HepG2 (cell line): ENCODE measurements around the gene KHK. TPM values are rescaled to one million over a fixed set of nuclear protein-coding genes. Genes with fewer than 3 reads are reported as not detected.
A peak's percentile ranks its signal among the peaks of the same experiment; 100 is the strongest.

Experiments
- ARID2 ChIP-seq: sonication (generic); formaldehyde crosslinking; IDR thresholded peaks from 2 replicates; pipeline ENCODE4 v1.8.1; 2022; ENCODE audit warnings: mild to moderate bottlenecking, missing genetic modification reagents, borderline replicate concordance
- BATF2 ChIP-seq: sonication (generic); formaldehyde crosslinking; IDR thresholded peaks from 2 replicates; pipeline ENCODE4 v1.8.0; 2022; ENCODE audit warnings: mild to moderate bottlenecking, missing genetic modification reagents, moderate library complexity
- BCLAF1 ChIP-seq: fragments of 450-650 bp; IDR thresholded peaks from 2 replicates; pipeline ENCODE4 v1.6.1; 2017; ENCODE audit warnings: mild to moderate bottlenecking
- CBX5 ChIP-seq: sonication (generic); formaldehyde crosslinking; IDR thresholded peaks from 2 replicates; pipeline ENCODE4 v1.4.0; 2020; ENCODE audit warnings: missing genetic modification reagents, borderline replicate concordance
- CCAR2 ChIP-seq: fragments of 200-400 bp; formaldehyde crosslinking; optimal IDR thresholded peaks from 2 replicates; pipeline ENCODE3; 2018; ENCODE audit warnings: low read depth, mild to moderate bottlenecking, low read length, moderate library complexity
- IRF1 ChIP-seq: sonication (generic); formaldehyde crosslinking; IDR thresholded peaks from 2 replicates; pipeline ENCODE4 v1.4.0; 2020; ENCODE audit warnings: low read depth, mild to moderate bottlenecking, missing genetic modification reagents
- KDM1A ChIP-seq: IDR thresholded peaks from 2 replicates; pipeline ENCODE4 v1.6.1; 2016; ENCODE audit warnings: missing compliant biosample characterization
- MTF1 ChIP-seq: sonication (generic); formaldehyde crosslinking; IDR thresholded peaks from 2 replicates; pipeline ENCODE4 v1.5.0; 2020; ENCODE audit warnings: missing genetic modification reagents
- NPAS2 ChIP-seq: sonication (generic); formaldehyde crosslinking; IDR thresholded peaks from 2 replicates; pipeline ENCODE4 v1.8.0; 2022; ENCODE audit warnings: mild to moderate bottlenecking, missing genetic modification reagents, borderline replicate concordance
- PAX8 ChIP-seq: sonication (generic); formaldehyde crosslinking; IDR thresholded peaks from 2 replicates; pipeline ENCODE4 v1.8.0; 2022; ENCODE audit warnings: mild to moderate bottlenecking, missing genetic modification reagents, borderline replicate concordance
- PHB2 ChIP-seq: fragments of 450-650 bp; IDR thresholded peaks from 2 replicates; pipeline ENCODE4 v1.6.1; 2018; ENCODE audit not compliant: partially characterized antibody
- RELA ChIP-seq: sonication (generic); formaldehyde crosslinking; IDR thresholded peaks from 2 replicates; pipeline ENCODE4 v1.4.0; 2020; ENCODE audit warnings: missing genetic modification reagents
- RFX1 ChIP-seq: fragments of 450-650 bp; IDR thresholded peaks from 2 replicates; pipeline ENCODE4 v1.6.1; 2017
- SNAPC2 ChIP-seq: sonication (generic); formaldehyde crosslinking; IDR thresholded peaks from 2 replicates; pipeline ENCODE4 v1.8.1; 2022; ENCODE audit warnings: mild to moderate bottlenecking, missing genetic modification reagents
- SP5 ChIP-seq: IDR thresholded peaks from 2 replicates; pipeline ENCODE4 v1.6.1; 2016; ENCODE audit warnings: low read depth, borderline replicate concordance
- TCF7 ChIP-seq: sonication (generic); IDR thresholded peaks from 2 replicates; pipeline ENCODE4 v1.6.1; 2016; ENCODE audit warnings: antibody characterized with exemption, low read depth
- TFDP2 ChIP-seq: sonication (generic); formaldehyde crosslinking; IDR thresholded peaks from 2 replicates; pipeline ENCODE4 v1.4.0; 2020; ENCODE audit warnings: missing genetic modification reagents
- ZBTB39 ChIP-seq: sonication (generic); formaldehyde crosslinking; IDR thresholded peaks from 2 replicates; pipeline ENCODE4 v1.5.0; 2020; ENCODE audit warnings: missing genetic modification reagents
- ZNF232 ChIP-seq: sonication (generic); formaldehyde crosslinking; IDR thresholded peaks from 2 replicates; pipeline ENCODE4 v1.4.0; 2020; ENCODE audit warnings: missing genetic modification reagents, borderline replicate concordance
- ZNF256 ChIP-seq: sonication (generic); formaldehyde crosslinking; conservative IDR thresholded peaks from 2 replicates; pipeline ENCODE4 v1.4.0; 2020; ENCODE audit warnings: missing genetic modification reagents
- ZNF441 ChIP-seq: sonication (generic); formaldehyde crosslinking; IDR thresholded peaks from 2 replicates; pipeline ENCODE4 v1.7.0; 2021; ENCODE audit warnings: missing genetic modification reagents, borderline replicate concordance
- ZNF713 ChIP-seq: sonication (generic); formaldehyde crosslinking; IDR thresholded peaks from 2 replicates; pipeline ENCODE4 v1.4.0; 2020; ENCODE audit warnings: mild to moderate bottlenecking, missing genetic modification reagents
- ZNF724P ChIP-seq: sonication (generic); formaldehyde crosslinking; IDR thresholded peaks from 2 replicates; pipeline ENCODE4 v1.8.0; 2022; ENCODE audit warnings: missing genetic modification reagents, borderline replicate concordance
- ZSCAN22 ChIP-seq: sonication (generic); formaldehyde crosslinking; IDR thresholded peaks from 2 replicates; pipeline ENCODE4 v1.4.0; 2020; ENCODE audit warnings: mild to moderate bottlenecking, missing genetic modification reagents
- polyA plus RNA-seq, 8 experiments: library from polyadenylated mRNA; depleted of rRNA in 3 of 8; stranded (reverse) in 7 of 8; unstranded in 1 of 8; fragments of >200 nt; fragmentation: Illumina TruSeq in 4 of 8; extraction: Trizol in 4 of 8; gene quantifications; 2 replicates each; pipeline versions ENCODE4 v1.2.1 to v1.2.3, GENCODE V29; 2011 to 2016; ENCODE audit warnings: low read depth in 4 of 8, missing spikeins in 1 of 8, mixed read lengths in 1 of 8; ENCODE audit not compliant: insufficient read depth in 1 of 8
- total RNA-seq, 5 experiments: library from RNA; depleted of rRNA; stranded (reverse); fragments of >200 nt; fragmentation: Illumina TruSeq; extraction: Trizol; gene quantifications; 2 replicates each; pipeline ENCODE4 v1.2.3, GENCODE V29; 2016; ENCODE audit warnings: low read depth in 1 of 5

Gene KHK
- total and polyA plus RNA-seq, 2 of the 13 experiments (the other 11 are each of a cell fraction or from before 2014, with no cell fraction given) = 40.9 to 99.2 TPM

- no peak for TF ChIP-seq TCF7
- TF ChIP-seq ARID2 (CRISPR knock-in tag) = no peak
- TF ChIP-seq NPAS2 (CRISPR knock-in tag) = no peak
- 0 out of 2 replicates have a peak, but pooled peaks have one; percentile 23 for TF ChIP-seq ZNF724P (CRISPR knock-in tag)
- TF ChIP-seq BATF2 (CRISPR knock-in tag) = no peak; the same call in 1 of the 2 replicates
- TF ChIP-seq ZNF713 (CRISPR knock-in tag) = no peak; the same call in 1 of the 2 replicates
- peak; percentile 50; the same call in 1 of the 2 replicates for TF ChIP-seq SNAPC2 (CRISPR knock-in tag)
- TF ChIP-seq KDM1A = no peak; the same call in 1 of the 2 replicates
- peak; percentile 71; the same call in 1 of the 2 replicates for TF ChIP-seq SP5 (CRISPR knock-in tag)
- no peak for TF ChIP-seq RFX1
- TF ChIP-seq ZNF441 = no peak
- TF ChIP-seq PHB2 = no peak
- TF ChIP-seq PAX8 (CRISPR knock-in tag) = peak; percentile 1; the same call in 1 of the 2 replicates
- no peak for TF ChIP-seq ZBTB39 (CRISPR knock-in tag)
- TF ChIP-seq TFDP2 = peak; percentile 97
- peak; percentile 96; the same call in 1 of the 2 replicates for TF ChIP-seq RELA (CRISPR knock-in tag)
- TF ChIP-seq ZSCAN22 (CRISPR knock-in tag) = no peak
- TF ChIP-seq BCLAF1 = no peak
- TF ChIP-seq ZNF256 (CRISPR knock-in tag) = no peak
- TF ChIP-seq IRF1 = 0 out of 2 replicates have a peak, but pooled peaks have one; percentile 12
- peak; percentile 71; the same call in 1 of the 2 replicates for TF ChIP-seq CBX5 (CRISPR knock-in tag)
- TF ChIP-seq MTF1 (CRISPR knock-in tag) = 0 out of 2 replicates have a peak, but pooled peaks have one; percentile 20
- TF ChIP-seq CCAR2 = no peak
- TF ChIP-seq ZNF232 (CRISPR knock-in tag) = no peak; the same call in 1 of the 2 replicates
Measured at GRCh38 chr2:27086090-27086723, 365 bp upstream of the KHK start (continued).
